ENCODE results near the gene RGP1.

Gene RGP1

GRCh38 chr9:35743452-35743851 is 5.6 kb upstream of the RGP1 start:
- no peak for DNase-seq (ENCODE audit: low read depth)
- TF ChIP-seq CTCF (conservative IDR thresholded peaks at IDR 0.05; ENCODE audit: low read depth, low read length) = no peak
- H3K4me3 ChIP-seq (ENCODE audit: low read length) = no peak overlapping the region

- no peak overlapping the region for H3K4me3 ChIP-seq (ENCODE audit: low read length)
- TF ChIP-seq CTCF (conservative IDR thresholded peaks at IDR 0.05; ENCODE audit: low read depth, low read length) = no peak
- DNase-seq (ENCODE audit: low read depth) = no peak
Measured at GRCh38 chr9:35743880-35744518, 5.1 kb upstream of the RGP1 start.

- DNase-seq (ENCODE audit: low read depth) = no peak
- H3K4me3 ChIP-seq (ENCODE audit: low read length) = peak overlapping the region; percentile 97
- TF ChIP-seq CTCF (conservative IDR thresholded peaks at IDR 0.05; ENCODE audit: low read depth, low read length) = no peak
Measured at GRCh38 chr9:35745569-35745968, 3.5 kb upstream of the RGP1 start.

- H3K4me3 ChIP-seq (ENCODE audit: low read length) = peak overlapping the region; percentile 97
- no peak for TF ChIP-seq CTCF (conservative IDR thresholded peaks at IDR 0.05; ENCODE audit: low read depth, low read length)
- DNase-seq (ENCODE audit: low read depth) = no peak
Measured at GRCh38 chr9:35746583-35746982, 2.5 kb upstream of the RGP1 start.

- peak overlapping the region; percentile 97 for H3K4me3 ChIP-seq (ENCODE audit: low read length)
- DNase-seq (ENCODE audit: low read depth) = no peak
- TF ChIP-seq CTCF (conservative IDR thresholded peaks at IDR 0.05; ENCODE audit: low read depth, low read length) = no peak
Measured at GRCh38 chr9:35748242-35748857, 737 bp upstream of the RGP1 start.

- DNase-seq (ENCODE audit: low read depth) = no peak
- no peak for TF ChIP-seq CTCF (conservative IDR thresholded peaks at IDR 0.05; ENCODE audit: low read depth, low read length)
- H3K4me3 ChIP-seq (ENCODE audit: low read length) = peak overlapping the region; percentile 97
Measured at GRCh38 chr9:35749515-35750255, 598 bp downstream of the RGP1 start.

- peak overlapping the region; percentile 97 for H3K4me3 ChIP-seq (ENCODE audit: low read length)
- no peak for DNase-seq (ENCODE audit: low read depth)
- TF ChIP-seq CTCF (conservative IDR thresholded peaks at IDR 0.05; ENCODE audit: low read depth, low read length) = no peak
Measured at GRCh38 chr9:35750256-35750531, 1.1 kb downstream of the RGP1 start.

Measured in retinal pigment epithelial cell (primary cell).